ENCODE data around the gene ATXN1L. TPM values are rescaled to one million over a fixed set of nuclear protein-coding genes. Genes with fewer than 3 reads are reported as not detected.
A peak's percentile ranks its signal among the peaks of the same experiment; 100 is the strongest.
"Not testable (repeated sequence)": the region's sequence is repeated elsewhere in the genome, so short reads cannot be mapped to it uniquely, and the experiment has no call there.

ATXN1L gene
- total RNA-seq, 2 donors from 2014 or later: 17.7 to 35.8 TPM

GRCh38 chr16:71808593-71809459 is 37.0 kb upstream of the ATXN1L start, which contains the start of gene AP1G1:
Gene AP1G1, minus strand, starts transcription at chr16:71808834. Its CDS starts 19,355 bp downstream, at chr16:71789479.
- under 1% methylated on average over 54 of the region's 54 CpGs for WGBS
- Histone ChIP-seq H3K4me3 (peak within 1 kb of the TSS; percentile 82 to 90), H3K9me3 (no peaks in the 10 kb centered on the region), H3K27me3 (replicated peaks; ENCODE audit: insufficient read depth) (no peaks in the 10 kb centered on the region), H3K27ac (peak within 1 kb of the TSS; percentile 97 to 99), H3K36me3 (no peaks in the 10 kb centered on the region), H3K4me1 (replicated peaks) (no peaks in the 10 kb centered on the region)
- peak; percentile 98 for DNase-seq (ENCODE audit: low spot score)
- intact Hi-C loops (cut with DNase I): loop anchor here (5.0 to 10.0 kb wide), 5 partner anchors 38 to 286 kb away; partner anchors contain the start of genes ATXN1L, DHX38, IST1 and PHLPP2
- TF ChIP-seq POLR2A (IDR thresholded peaks at IDR 0.05) (peak; percentile 56), POLR2AphosphoS5 (IDR thresholded peaks at IDR 0.05) (peak; percentile 88), CTCF (IDR thresholded peaks at IDR 0.05) (no peak)

GRCh38 chr16:71810155-71810530 is 35.6 kb upstream of the ATXN1L start:
- H3K27ac ChIP-seq: peak overlapping the region; percentile 97 to 99
- H3K9me3 ChIP-seq; DNase-seq (ENCODE audit: low spot score); H3K4me1 ChIP-seq (replicated peaks); H3K36me3 ChIP-seq; H3K27me3 ChIP-seq (replicated peaks; ENCODE audit: insufficient read depth); H3K4me3 ChIP-seq; intact Hi-C loops (cut with DNase I): not testable (repeated sequence)
- WGBS: 92% methylated on average over 11 of the region's 11 CpGs

- no peaks in the 10 kb centered on the region for H3K27me3 ChIP-seq (replicated peaks; ENCODE audit: insufficient read depth)
- H3K9me3 ChIP-seq: no peaks in the 10 kb centered on the region
- TF ChIP-seq CTCF (IDR thresholded peaks at IDR 0.05) (no peak), POLR2A (IDR thresholded peaks at IDR 0.05) (no peak), POLR2AphosphoS5 (IDR thresholded peaks at IDR 0.05) (no peak)
- no peaks in the 10 kb centered on the region for H3K36me3 ChIP-seq
- WGBS: 75% methylated on average over 5 of the region's 5 CpGs
- intact Hi-C loops (cut with DNase I): no loop called here
- H3K4me1 ChIP-seq (replicated peaks): no peaks in the 10 kb centered on the region
- no peak overlapping the region for H3K4me3 ChIP-seq
- no peak for DNase-seq (ENCODE audit: low spot score)
- H3K27ac ChIP-seq: no peak overlapping the region
Observed at GRCh38 chr16:71811261-71811803, 34.4 kb upstream of the ATXN1L start.

GRCh38 chr16:71817155-71817500 is 28.6 kb upstream of the ATXN1L start:
- WGBS: 74% methylated on average over 10 of the region's 10 CpGs
- H3K4me3 ChIP-seq; H3K36me3 ChIP-seq; DNase-seq (ENCODE audit: low spot score); H3K4me1 ChIP-seq (replicated peaks); intact Hi-C loops (cut with DNase I); H3K9me3 ChIP-seq; H3K27me3 ChIP-seq (replicated peaks; ENCODE audit: insufficient read depth): not testable (repeated sequence)
- H3K27ac ChIP-seq: peak overlapping the region in 1 of 2 donors; percentile 54

GRCh38 chr16:71826533-71827017 is 19.2 kb upstream of the ATXN1L start:
- Histone ChIP-seq H3K4me1 (replicated peaks) (no peaks in the 10 kb centered on the region), H3K36me3 (no peaks in the 10 kb centered on the region), H3K4me3 (no peak overlapping the region), H3K27ac (no peak overlapping the region), H3K27me3 (replicated peaks; ENCODE audit: insufficient read depth) (no peaks in the 10 kb centered on the region), H3K9me3 (no peaks in the 10 kb centered on the region)
- no peak for DNase-seq (ENCODE audit: low spot score)
- WGBS: 64% methylated on average over 5 of the region's 5 CpGs
- TF ChIP-seq CTCF (IDR thresholded peaks at IDR 0.05): no peak
- TF ChIP-seq POLR2A (IDR thresholded peaks at IDR 0.05): no peak
- TF ChIP-seq POLR2AphosphoS5 (IDR thresholded peaks at IDR 0.05): no peak
- intact Hi-C loops (cut with DNase I): no loop called here

Data from prostate gland (tissue), 2 donors.